Activated T-cell treated with anti-CD3 and anti-CD28 coated beads for 48 hours (primary cell): Measurements from ENCODE around the gene DDX42.
"Not testable (repeated sequence)": the region's sequence is repeated elsewhere in the genome, so short reads cannot be mapped to it uniquely, and the experiment has no call there.

Source experiments
- DNase-seq: peaks from one replicate; pipeline ENCODE4 v3.0.0-alpha.2; 2020; ENCODE audit warnings: low read depth

DDX42 gene

DNA sequence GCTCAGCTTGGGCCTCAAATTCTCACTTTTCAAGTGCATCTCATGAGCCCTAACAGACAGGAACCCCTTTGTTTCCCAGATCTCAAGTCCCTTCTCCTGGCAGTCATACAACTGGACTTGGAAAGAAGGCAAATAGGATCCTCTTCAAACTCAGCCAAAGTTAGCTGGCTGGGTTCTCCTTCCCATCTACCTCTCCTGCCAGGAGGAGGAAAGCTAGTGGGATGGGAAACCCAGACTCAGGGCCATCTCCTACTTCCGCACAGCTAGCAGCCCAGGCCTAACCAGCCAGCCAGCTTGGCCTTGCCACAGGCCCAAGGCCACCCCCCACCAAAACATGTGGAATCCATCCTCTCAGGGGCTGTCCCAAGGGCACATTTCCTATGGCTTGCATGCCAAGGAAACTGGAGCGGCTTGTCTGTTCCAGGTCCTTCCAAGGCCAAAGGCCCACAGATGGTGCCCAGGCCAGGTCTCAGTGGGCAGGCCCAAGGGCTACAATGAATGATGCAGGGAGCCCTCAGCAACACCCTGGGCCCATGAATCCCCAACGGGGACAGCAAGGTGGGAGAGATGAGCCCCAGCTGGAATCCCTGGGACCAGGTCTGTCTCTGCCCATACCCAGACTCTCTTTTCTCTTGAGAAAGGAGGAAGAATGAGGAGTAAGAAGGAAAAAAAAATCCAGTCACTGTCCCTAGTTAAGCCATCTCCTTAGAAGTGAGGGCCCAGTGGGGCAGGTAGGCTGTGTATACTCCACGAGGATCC is 66.8 kb downstream of the DDX42 start:
- DNase-seq: no peak

DNA sequence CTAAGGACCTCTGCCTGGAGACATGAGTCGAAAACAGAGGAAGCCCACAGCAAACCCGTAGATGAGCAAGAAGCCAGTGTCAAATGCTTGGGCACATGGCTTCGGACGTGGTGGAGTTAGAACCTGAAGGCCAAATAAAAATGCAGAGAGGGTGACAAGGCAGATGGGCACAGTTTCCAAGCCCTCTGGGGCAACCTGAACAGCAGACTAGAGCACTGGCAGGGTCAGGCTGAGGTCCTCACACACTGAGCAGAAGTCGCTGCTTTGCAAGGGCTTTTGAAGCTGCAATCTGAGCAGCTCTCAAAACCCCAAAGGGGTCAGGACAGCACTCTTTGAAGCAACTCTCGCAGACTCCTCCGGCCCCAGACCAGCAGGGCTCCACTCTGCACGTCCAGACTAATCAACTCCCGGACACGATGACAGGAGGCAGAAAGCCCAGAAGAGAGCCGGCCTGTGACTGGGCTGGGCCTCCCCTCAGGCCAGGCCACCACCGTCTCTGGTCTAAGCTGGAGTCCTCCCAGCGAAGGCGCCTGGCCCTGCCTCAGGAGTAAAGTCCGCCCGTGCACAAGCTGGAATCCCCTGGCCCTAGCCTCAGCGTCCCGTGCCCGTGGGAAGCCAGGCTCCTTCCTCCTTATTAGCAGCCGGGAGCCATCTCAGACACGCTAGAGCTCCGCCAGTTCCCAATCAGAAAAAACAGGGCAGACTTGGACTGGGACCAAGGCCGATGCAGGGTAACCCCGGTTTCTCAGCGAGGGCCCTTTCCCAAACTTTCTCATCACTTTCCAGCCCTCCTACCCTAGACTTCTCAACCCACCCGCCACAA is 67.6 kb downstream of the DDX42 start:
- DNase-seq: no peak

DNA sequence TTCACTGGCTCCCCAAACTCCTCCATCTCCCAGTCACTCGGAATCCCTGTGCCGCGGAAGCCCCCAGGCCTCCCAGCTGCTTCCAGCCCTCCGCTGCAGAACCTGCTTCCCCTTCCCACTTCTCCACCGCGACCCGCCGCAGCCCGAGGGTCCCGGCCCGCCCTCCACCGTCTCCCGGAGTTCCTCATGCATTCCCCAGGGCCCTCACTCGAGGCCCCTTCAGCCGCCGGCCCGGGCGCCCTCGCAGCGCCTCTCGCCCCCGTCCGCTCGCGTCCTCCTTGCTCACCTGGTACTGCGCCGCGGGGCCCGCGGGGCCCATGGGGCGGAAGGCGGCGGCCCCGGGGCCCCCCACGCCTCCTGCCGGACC is 68.2 kb downstream of the DDX42 start:
- DNase-seq: no peak

DNA sequence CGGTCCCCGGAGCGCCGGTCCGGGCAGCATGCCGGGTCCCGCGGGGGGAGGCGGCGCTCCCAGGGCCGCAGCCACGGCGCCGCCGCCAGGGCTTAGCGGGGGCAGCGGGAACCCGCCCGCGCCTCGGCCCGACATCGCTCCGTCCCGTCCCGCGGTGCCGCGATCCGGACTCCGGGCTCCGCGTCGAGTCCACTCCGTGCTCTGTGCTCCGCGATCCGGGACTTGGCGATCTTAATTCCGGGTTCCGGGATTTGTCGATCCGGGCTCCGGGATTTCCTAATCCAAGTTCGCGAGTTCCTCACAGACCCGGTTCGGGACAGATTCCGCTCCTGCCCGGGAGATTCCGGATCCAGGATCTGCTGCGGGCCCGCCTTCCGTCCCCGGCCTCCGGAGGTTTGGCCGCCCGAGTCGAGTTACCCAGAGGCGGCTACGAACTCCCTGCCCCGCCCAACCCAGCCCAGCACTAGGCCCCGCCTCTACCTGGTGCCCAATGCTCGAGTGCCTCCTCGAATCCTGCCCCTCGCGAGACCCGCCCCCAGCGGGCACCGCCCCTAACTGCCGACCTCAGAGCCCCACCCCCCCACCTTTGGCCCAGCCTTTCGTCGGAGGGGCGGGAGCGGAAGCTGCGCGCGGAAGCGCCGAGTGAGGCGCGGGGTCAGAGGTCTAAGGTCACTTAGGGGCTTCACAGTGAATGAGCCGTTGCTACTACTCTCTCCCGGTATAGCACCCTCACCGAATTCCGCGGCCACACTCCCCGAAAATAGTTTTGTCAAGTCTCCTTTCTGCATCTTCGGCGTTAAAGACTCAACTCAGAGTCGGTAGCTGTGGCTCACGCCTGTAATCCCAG is 68.8 kb downstream of the DDX42 start, which contains the start of gene SMARCD2:
SMARCD2 (minus strand) TSS at position 146 of the 847 bp plus-strand sequence; CDS start at position 135, 11 bp downstream.
- DNase-seq: peak; percentile 98

DNA sequence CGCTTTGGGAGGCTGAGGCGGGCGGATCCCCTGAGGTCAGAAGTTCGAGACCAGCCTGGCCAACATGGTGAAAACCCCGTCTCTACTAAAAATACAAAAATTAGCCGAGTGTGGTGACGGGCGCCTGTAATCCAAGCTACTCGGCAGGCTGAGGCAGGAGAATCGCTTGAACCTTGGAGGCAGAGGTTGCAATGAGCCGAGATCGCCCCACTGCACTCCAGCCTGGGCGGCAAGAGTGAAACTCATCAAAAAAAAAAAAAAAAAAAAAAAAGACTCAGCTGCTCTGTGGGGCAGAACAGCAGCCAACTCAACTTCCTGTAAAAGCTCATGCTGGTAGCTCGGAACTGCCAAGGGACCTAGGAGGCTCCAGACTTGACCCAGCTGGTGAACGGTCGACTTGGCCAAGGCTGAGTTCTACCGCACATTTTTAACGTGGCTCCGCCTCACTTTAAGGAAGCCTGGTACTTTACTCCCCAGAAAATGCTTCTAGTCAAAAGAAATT is 69.5 kb downstream of the DDX42 start:
- not testable (repeated sequence) for DNase-seq

DNA sequence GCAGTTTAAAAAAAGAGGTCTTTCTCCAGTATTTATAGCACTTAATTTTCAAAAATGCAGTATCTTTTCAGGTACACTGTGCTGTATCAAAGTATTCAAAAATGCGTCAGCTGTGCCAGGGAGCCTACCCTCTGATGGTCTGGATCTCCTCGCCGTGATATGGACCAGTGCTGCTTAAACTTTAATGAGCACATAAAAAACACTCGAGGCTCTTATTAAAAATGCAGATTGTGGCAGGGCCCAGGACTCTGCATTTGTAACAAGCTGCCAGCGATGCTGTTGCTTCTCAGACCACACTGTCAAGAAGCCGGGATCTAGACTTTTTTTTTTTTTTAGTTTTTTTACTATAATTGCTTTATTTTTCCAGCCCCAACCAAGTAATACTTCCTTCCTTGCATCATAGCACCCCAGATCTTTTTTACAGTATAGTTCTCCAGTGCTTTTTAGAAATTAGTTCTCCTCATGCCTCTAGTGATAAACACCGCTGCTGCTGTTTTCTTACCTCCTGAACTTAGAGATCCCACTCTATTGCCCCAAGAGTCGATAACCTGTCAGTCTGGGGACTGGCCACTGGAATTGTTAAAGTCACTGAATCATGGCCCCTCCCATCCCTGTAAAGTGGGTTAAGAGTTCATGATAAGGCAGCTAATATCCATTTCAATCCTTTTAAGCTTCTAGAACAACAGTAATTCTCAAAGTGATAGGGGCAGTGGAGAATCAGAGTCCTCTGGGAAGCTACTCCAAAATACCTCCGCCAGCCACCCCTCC is 70.1 kb downstream of the DDX42 start:
- no peak for DNase-seq

DNA sequence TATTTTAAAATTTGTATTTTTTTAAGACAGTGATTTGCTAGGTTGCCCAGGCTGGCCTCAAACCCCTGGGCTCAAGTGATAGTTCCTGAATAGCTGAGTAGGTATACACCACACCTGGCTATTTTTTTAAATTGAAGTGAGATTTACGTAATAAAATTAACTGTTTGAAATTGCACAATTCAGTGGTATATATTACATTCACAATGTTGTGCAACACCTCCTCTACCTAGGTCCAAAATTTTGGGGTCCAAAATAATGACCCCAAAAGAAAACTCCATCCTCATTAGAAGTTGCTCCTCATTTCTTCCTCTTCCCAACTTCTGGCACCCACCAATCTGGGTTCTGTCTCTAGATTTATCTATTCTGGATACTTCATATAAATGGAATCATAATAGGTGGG is 71.5 kb downstream of the DDX42 start:
- no peak for DNase-seq

DNA sequence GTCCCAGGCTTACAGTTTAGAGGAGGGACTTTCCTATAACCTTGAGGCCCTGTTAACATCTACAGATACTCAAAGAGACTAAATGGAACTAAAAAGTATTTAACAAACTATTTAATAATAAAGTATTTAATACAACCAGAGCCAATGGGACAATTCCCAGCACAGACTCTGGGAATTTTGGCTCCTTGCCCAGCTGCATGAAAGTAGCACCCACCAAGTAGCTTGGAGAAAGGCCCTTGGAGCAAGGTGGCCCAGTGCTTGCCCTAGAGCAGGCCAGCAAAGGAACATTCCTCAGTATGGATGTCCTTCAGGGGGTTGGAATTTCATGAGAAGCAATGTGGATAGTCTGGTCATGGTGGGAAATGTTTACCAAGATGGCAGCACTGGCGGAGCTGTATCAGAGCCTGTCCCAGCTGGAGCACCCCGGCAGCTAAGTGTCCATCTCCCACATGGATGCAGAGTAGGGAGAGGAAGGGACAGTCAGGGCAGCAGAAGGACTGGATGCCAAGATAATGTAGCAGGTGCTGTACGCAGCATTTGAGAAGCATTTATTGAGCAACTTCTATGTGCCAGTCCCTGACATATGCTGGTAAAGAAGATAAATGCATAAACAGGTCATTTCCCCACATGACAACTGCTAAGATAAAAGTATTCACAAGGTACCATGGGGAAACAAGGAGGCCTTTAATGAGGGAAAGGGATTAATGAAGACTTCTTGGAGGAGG is 73.7 kb downstream of the DDX42 start:
- DNase-seq: no peak

DNA sequence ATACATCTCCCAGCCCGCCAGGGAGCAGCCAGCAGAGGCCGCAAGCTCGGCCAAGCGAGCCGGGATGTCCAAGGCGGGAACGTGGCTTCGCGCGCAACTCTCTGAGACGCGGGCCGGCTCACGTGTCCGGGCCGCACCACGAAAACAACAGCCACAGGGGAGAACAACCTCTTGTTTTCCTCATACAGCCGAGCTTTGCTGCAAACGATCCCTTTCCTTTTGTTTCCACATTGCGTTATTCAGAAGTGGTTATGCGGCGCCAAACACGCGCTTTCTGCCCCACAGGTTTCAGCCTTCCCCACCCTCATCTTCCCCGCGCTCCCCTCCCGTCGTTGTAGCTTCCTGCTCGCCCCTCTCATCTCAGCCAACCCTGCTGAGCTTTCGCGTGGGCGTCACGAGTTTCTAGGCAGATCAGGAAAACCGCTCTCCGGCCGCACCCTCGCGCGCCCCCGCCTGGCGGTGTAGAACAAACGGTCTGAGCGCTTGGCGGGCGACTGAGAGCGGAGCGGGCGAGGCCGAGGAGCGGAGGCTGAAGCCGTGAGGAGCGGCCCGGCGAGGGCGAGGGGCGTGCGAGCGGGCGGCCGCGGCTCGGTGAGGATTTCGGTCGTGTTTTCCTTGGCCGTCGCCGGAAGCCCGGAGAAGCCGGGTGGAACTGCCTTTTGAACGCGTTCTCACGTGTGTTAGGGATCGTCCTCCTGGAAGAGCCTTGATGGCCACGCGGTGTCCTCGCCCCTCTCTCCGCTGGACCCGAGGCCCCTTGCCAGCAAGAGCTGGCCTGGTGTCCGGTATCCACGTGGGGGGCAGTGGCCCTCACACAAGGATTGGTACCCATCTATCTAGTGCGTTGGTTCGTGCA is 75.1 kb downstream of the DDX42 start:
- DNase-seq: peak; percentile 95

DNA sequence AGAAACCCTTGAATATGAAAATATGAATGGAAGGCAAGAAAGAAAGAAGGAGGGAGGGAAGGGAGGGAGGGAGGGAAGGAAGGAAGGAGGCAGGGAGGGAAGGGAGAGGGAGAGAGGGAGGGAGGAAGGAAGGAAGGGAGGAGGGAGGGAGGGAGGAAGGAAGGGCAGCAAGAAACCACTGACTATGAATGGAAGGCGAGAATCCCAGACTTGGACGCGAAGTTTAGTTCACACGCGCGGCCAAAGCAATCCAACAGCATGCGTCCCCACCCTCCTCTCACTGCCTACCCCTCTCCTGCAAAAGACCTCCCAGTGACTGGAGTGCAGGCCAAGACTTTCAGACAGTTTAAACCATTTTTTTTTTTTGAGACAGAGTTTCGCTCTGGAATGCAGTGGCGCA is 76.4 kb downstream of the DDX42 start:
- no peak for DNase-seq

DNA sequence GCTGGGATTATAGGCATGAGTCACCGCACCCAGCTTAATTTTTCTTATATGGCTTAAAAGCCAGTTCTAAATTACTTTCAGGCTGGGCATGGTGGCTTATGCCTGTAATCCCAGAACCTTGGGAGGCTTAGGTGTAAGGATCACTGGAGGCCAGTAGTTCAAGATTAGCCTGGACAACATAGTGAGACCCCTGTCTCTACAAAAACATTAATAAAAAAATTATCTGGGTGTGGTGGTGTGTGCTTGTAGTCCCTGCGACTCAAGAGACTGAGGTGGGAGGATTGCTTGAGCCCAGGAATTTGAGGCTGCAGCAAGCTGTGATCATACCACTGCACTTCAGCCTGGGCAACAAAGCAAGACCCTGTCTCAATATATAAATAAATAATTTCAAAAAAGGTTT is 79.3 kb downstream of the DDX42 start:
- no peak for DNase-seq

DNA sequence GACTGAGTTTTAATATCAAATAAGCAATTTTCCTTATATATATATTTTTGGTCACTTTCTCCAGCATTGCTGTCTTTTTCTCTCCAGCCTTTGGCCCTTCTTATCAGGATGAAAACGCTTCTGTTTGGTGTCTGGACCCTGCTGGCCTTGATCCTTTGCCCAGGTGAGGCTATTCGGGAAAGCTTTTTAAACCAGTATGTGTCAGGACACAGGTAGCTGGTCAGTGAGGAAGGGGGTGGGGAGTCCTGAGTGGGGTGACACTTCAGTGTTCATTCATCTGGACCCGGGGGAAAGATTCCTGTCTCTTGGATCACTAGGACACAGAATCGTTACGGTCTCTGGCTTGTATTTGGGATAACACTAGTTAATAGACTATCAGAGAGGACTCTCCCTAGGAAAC is 80.7 kb downstream of the DDX42 start:
- DNase-seq: no peak

DNA sequence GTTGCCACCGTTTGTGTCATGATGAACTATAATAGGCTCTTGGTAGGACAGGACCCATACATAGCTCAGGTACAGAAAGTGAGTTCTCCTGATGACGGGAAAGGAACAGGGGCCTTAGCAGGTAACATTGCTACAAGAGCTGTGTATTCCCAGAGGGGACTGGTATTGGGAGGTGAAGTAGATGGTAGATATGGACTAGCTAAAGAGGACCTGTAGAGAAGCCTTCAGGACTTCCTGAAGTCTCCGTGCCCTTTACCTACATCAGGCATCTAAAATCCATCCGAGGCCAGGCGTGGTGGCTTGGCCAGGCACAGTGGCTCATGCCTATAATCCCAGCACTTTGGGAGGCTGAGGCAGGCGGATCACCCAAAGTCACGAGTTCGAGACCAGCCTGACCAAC is 81.2 kb downstream of the DDX42 start:
- no peak for DNase-seq

DNA sequence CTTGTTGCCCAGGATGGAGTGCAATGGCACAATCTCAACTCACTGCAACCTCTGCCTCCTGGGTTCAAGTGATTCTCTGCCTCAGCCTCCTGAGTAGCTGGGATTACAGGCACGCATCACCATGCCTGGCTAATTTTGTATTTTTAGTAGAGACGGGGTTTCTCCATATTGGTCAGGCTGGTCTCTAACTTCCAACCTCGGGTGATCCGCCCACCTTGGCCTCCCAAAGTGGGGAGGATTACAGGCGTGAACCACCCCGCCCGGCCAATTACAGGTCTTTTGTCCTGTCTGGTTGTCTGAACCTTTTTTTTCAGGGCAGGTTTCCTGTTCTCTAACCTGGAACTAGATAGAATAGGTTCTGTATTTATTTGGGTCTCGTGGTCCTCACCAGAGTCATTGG is 82.5 kb downstream of the DDX42 start:
- not testable (repeated sequence) for DNase-seq

DNA sequence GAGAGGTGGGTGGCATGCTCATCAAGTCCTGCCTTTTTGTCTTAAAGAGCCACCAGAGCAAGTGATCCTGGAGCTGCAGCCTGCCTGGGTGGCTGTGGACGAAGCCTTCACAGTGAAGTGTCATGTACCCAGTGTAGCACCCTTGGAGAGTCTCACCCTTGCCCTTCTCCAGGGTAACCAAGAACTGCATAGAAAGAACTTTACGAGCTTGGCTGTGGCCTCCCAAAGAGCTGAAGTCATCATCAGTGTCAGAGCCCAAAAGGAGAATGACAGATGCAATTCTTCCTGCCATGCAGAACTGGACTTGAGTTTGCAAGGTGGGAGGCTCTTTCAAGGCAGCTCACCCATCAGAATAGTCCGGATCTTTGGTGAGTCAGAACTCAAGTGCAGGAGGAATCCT is 85.3 kb downstream of the DDX42 start:
- DNase-seq: no peak

DNA sequence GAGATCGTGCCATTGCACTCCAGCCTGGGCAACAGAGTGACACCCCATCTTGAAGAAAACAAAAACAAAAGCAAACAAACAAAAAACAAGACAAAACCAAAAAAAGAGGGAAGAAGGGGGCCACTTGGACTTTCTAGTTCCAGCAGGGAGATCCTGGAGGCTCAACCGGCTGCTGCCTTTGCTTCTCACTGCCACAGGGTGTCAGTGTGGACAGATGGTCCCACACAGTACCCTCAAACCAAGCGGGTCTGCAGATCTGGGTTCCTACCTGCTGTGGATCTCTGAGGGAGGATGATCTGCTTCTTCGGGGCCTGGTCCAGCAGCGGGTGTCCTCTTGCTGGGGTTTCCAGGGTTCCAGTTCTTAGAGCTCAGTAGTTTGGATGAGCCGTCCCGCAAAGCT is 92.7 kb downstream of the DDX42 start:
- DNase-seq: not testable (repeated sequence)
